Measurements from ENCODE around the gene SLC35A2. TPM values are rescaled to one million over a fixed set of nuclear protein-coding genes. Genes with fewer than 3 reads are reported as not detected.

SLC35A2 gene
- total RNA-seq, result 7.8 and 12.9 TPM in 2 replicates

DNA sequence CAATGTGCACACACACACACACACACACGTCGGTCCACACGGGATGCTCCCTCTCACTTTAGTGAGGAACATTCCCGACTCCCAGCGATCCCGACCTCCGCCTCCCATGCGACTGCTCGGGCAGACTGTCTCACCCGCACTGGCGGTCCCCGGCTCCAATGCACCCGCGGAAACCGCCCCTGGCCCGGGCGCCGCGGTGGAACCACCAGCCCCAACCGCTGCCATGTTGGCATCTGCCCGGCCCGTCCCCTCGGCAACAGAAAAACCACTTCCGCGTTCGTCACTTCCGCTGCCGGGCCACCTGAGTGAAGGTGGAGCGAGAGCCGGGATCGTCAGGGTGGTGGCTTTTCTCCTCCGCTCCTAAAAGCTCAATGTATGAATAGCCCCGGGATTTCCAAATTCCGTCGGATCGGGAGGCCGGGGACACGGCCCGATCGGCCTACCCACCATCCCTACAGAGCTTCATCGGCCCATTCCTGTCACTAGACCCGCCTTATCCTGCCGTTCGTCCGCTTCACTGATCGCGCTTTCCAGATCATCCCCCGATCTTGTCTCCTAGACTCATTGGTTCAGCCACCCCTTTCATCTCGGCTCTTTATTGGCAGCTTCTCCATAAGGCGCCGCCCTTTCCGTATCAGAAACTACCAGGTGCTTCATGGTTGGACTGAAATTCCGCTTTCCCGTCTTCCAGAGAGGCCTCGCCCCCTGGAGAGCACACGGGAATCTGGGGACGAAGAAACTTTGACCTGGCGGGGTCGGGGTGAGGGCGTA, at the start of gene SLC35A2:
Gene SLC35A2 (minus strand): TSS at position 235 of the 771 bp plus-strand sequence. CDS start 10 bp downstream, at position 225.
- DNase-seq (ENCODE audit: low read depth in 2 of 2), result peak; percentile 72 to 89

- DNase-seq (ENCODE audit: low read depth in 2 of 2), result no peak
These were observed 48.8 kb upstream of the SLC35A2 start for GRCh38 chrX:48960291-48960690.

DNA sequence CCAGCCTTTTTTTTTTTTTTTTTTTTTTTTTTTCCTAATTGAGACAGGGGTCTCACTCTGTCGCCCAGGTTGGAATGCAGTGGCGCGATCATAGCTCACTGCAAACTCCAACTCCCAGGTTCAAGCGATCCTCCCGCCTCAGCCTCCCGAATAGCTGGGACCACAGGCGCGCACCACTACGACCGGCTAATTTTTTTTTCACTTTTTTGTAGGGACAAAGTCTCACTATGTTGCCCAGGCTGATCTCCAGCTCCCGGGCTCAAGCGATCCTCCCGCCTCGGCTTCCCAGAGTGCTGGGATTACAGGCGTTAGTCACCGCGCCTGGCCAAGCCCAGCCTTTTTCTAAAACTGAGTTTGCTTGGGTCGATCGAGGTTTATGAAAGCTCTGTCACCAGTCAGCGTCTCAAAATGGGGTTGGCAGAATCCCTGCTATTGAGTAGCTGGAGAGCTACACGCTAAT, 47.2 kb upstream of the SLC35A2 start:
- DNase-seq (ENCODE audit: low read depth in 2 of 2), result peak; percentile 53

GRCh38 chrX:48957827-48958634, 46.6 kb upstream of the SLC35A2 start:
- DNase-seq (ENCODE audit: low read depth in 2 of 2), result peak; percentile 98 to 99

- no peak for DNase-seq (ENCODE audit: low read depth in 2 of 2)
These were observed 46.0 kb upstream of the SLC35A2 start, which contains the start of gene OTUD5 for GRCh38 chrX:48957477-48957826. OTUD5 (minus strand) TSS chrX:48957607; CDS start chrX:48957570, 37 bp downstream.

GRCh38 chrX:48956728-48957414, 45.4 kb upstream of the SLC35A2 start:
- peak; percentile 40 to 49 for DNase-seq (ENCODE audit: low read depth in 2 of 2)

DNA sequence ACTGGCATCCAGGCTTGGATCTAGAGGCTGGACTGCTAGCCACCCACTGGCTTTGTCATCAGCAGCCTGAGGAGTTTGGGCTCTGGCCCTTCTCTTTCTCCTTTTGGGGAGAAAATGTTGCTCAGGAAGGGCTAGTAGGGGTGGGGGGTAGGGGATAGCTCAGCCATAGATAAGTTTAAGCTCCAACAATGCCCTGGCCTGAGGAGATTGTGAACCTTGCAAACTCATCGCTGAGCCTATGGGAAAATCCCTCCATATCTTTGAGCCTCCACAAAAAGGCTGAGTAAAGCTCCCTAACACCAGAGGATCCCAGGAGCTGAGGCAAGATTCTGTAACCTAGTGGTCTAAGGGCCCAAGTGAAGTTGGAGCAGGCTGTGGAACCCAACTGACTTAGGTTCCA, 37.1 kb upstream of the SLC35A2 start:
- DNase-seq (ENCODE audit: low read depth in 2 of 2), result no peak

GRCh38 chrX:48945517-48946348, 34.3 kb upstream of the SLC35A2 start:
- peak; percentile 57 to 69 for DNase-seq (ENCODE audit: low read depth in 2 of 2)

GRCh38 chrX:48942895-48943294, 31.4 kb upstream of the SLC35A2 start:
- DNase-seq (ENCODE audit: low read depth in 2 of 2), result no peak

GRCh38 chrX:48940404-48940955, 29.0 kb upstream of the SLC35A2 start:
- no peak for DNase-seq (ENCODE audit: low read depth in 2 of 2)

- no peak for DNase-seq (ENCODE audit: low read depth in 2 of 2)
These were observed 28.2 kb upstream of the SLC35A2 start for GRCh38 chrX:48939524-48940228.

DNA sequence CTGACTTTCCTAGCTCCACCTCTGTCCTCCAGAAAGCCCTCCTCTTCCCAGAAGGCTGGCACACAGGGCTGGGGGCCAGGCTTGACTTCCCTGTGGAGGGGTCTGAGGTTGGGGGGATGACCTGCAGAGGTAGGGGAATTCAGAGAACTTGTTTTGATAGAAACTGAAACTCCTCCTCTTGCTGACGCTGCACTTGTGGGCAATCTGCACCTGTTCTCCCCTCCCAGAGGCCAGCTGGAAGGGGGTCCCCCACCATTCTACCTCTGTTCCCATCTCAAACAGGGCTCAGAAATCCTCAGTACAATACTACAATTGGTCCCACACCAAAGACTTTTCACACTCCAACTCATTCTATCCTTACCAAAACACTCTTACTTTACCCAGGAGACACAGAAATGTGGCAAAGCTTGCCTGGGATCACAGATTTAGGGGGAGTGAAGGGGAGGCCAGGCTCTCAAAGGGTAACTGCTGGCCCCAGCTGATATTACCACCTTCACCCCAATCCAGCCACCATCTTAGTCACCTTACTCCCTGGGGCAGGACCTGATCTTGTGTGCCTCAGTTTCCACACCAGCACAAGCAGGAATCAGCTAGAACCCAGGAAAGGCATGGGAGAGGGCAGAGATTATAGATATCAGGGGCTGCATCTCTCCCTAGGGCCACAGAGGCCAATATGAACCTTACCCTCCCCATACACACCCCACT, 27.4 kb upstream of the SLC35A2 start:
- DNase-seq (ENCODE audit: low read depth in 2 of 2), result no peak

DNA sequence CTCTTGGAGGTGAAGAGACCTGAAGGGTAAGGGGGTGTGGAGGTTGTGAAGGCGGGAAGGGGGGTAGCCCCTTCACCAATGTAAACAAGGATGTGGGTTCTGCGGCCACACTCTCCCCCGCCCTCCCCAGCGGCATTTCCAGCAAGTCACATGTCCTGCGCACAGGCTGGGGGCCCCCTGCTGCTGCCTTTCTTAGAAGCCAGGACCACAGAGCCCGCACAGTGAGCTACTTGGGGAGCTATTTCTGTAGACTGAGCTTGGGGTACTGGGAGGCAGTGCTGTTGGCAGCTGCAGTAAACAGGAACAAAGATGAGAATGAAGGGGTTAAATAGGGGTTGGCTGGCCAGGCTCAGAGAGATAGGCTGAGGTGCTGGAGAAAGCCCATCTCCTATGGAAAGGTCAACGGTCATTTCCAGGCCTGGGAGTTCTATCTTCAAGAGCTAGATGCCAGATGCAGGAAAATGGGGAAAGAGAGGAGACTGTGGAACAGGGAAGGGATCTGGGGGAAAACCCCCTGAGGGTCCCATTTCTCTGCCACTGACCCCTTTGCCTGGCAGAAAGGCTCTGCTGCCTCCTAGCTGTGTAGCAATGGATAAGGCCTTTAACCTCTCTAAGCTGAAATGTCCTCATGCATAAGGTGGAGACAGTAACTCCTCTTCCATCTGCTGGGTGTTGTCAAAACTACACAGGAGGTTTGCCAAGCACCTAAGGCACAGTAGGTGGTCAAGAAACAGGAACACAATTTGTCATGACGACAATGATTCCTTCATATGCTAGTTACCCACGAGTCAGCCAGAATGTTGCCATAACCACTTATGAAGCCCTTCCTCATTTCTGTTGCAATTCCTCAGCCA, 25.8 kb upstream of the SLC35A2 start:
- no peak for DNase-seq (ENCODE audit: low read depth in 2 of 2)

DNA sequence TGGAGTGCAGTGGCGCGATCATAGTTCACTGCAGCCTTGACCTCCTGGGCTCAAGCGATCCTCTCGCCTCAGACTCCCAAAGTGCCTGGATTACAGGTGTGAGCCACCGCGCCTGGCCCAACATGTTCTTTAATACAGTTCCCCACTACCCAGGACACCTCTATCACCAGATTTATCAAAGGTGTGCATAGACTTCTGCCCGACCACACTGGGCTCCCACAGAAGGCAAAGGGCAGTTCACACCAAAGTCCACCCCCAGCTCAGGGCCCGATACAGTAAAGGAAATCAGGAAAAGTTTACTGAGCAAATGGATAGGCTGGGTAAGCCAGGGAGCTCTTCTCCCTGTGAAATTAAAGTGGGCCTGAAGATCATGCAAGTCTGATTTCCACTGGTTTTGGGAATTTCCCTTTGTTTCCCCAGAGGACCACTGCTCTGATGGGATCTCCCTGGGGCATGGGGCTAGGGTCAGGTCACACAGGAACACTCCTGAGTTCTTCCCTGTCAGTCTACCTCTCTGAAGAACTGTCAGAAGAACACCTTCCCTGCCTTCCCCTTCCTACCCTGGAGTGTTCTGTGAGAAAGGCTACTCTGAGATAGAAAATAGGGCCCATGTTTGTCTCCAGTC, 25.1 kb upstream of the SLC35A2 start:
- DNase-seq (ENCODE audit: low read depth in 2 of 2), result no peak

DNA sequence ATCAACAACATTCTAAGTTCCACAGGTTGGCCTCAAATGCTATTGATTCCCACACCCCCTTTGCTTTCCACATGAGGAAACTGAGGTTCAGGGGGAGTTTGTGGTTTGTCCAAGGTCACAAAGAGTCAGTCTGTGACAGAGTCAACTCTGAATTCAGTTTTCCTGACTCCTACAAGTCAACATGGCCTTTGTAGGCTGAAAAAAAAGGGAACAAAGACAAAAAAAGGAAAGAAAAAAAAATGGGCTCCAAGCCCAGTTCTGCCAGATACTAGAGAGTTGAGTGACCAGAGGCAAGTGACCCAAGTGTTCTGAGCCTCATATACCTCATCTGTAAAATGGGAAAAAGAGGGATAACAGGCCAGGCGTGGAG, 23.8 kb upstream of the SLC35A2 start:
- no peak for DNase-seq (ENCODE audit: low read depth in 2 of 2)

- no peak for DNase-seq (ENCODE audit: low read depth in 2 of 2)
These were observed 23.3 kb upstream of the SLC35A2 start for GRCh38 chrX:48934581-48935300.

GRCh38 chrX:48933757-48934156, 22.3 kb upstream of the SLC35A2 start:
- DNase-seq (ENCODE audit: low read depth in 2 of 2), result no peak

Measured in lung microvascular endothelial cell (primary cell).